K562 (cell line): ENCODE results near the gene GPR162. TPM values are rescaled to one million over a fixed set of nuclear protein-coding genes. Genes with fewer than 3 reads are reported as not detected.

Source experiments
- ATF1 ChIP-seq, 2 experiments: fragments of 450-650 bp in 1 of 2; IDR thresholded peaks; 2 replicates each; pipeline ENCODE4 v1.6.1; 2016; ENCODE audit warnings: missing compliant biosample characterization in 1 of 2, missing genetic modification characterization in 1 of 2
- BHLHE40 ChIP-seq: IDR thresholded peaks from 2 replicates; pipeline ENCODE4 v1.6.1; 2011; ENCODE audit warnings: low read length, improper control_type of control experiment
- IRF1 ChIP-seq: sonication (generic); formaldehyde crosslinking; IDR thresholded peaks from 2 replicates; pipeline ENCODE4 v1.8.0; 2022; ENCODE audit warnings: missing genetic modification reagents, mild to moderate bottlenecking, borderline replicate concordance
- LCOR ChIP-seq: sonication (generic); formaldehyde crosslinking; IDR thresholded peaks from 2 replicates; pipeline ENCODE4 v1.8.0; 2022; ENCODE audit warnings: mild to moderate bottlenecking, missing genetic modification reagents
- MBD1 ChIP-seq: fragments of 250-450 bp; sonication (Bioruptor Pico); IDR thresholded peaks from 2 replicates; pipeline ENCODE4 v1.8.0; 2022; ENCODE audit warnings: inconsistent platforms
- PTBP1 ChIP-seq: fragments of 200-400 bp; formaldehyde crosslinking; IDR thresholded peaks from 2 replicates; pipeline ENCODE4 v1.6.1; 2017; ENCODE audit warnings: low read depth, low read length
- REST ChIP-seq, 2 experiments: fragments of 450-650 bp; formaldehyde crosslinking in 1 of 2; IDR thresholded peaks; 2 replicates each; pipeline versions ENCODE4 v1.4.0 to v1.6.1; 2014 to 2020; ENCODE audit warnings: mild to moderate bottlenecking in 2 of 2, borderline replicate concordance in 1 of 2, low read depth in 1 of 2
- SMARCC2 ChIP-seq: fragments of 450-650 bp; IDR thresholded peaks from 2 replicates; pipeline ENCODE4 v1.6.1; 2017; ENCODE audit warnings: antibody characterized with exemption, moderate library complexity, mild to moderate bottlenecking, low read depth
- TFAP4 ChIP-seq: sonication (generic); formaldehyde crosslinking; IDR thresholded peaks from 2 replicates; pipeline ENCODE4 v1.8.0; 2022; ENCODE audit warnings: missing genetic modification reagents, mild to moderate bottlenecking, moderate library complexity, borderline replicate concordance
- ZC3H11A ChIP-seq: IDR thresholded peaks from 2 replicates; pipeline ENCODE4 v1.6.1; 2012; ENCODE audit warnings: low read depth, low read length, improper control_type of control experiment
- polyA plus RNA-seq, 8 experiments: library from polyadenylated mRNA; depleted of rRNA in 4 of 8; stranded (reverse) in 5 of 8; unstranded in 3 of 8; fragments of >200 nt; fragmentation: Nextera tagmentation in 2 of 8; fragmentation: Illumina TruSeq in 1 of 8; extraction: Ambion mirVana in 2 of 8; extraction: Trizol in 1 of 8; gene quantifications; 2 replicates each; pipeline versions ENCODE4 v1.2.1 to v1.2.3, GENCODE V29; 2011 to 2014; ENCODE audit warnings: inconsistent platforms in 1 of 8, missing spikeins in 1 of 8
- total RNA-seq, 7 experiments: library from RNA; depleted of rRNA in 6 of 7; stranded (reverse); fragments of >200 nt in 6 of 7; fragmentation: Illumina TruSeq in 2 of 7; extraction: Trizol in 2 of 7; gene quantifications; 2 replicates each; pipeline versions ENCODE4 v1.2.1 to v1.2.3, GENCODE V29; 2011 to 2021; ENCODE audit warnings: low replicate concordance in 1 of 7

The GPR162 gene
- total and polyA plus RNA-seq, 9 of the 15 experiments (the other 6 are each of a cell fraction or from before 2014, with no cell fraction given), result 0.65 to 1.8 (median 1.1) TPM; not detected in 2

- TF ChIP-seq SMARCC2 (no peak), PTBP1 (0 out of 2 replicates have a peak, but pooled peaks have one; percentile 16), IRF1 (CRISPR knock-in tag) (no peak), BHLHE40 (peak; percentile 51; the same call in 1 of the 2 replicates), MBD1 (CRISPR knock-in tag) (no peak), REST (IDR thresholded peaks at IDR 0.05; ENCODE audit: borderline replicate concordance) (peak; percentile 39), REST (CRISPR knock-in tag; IDR thresholded peaks at IDR 0.05; ENCODE audit: low read depth) (no peak), LCOR (CRISPR knock-in tag) (0 out of 2 replicates have a peak, but pooled peaks have one; percentile 17), ATF1 (CRISPR knock-in tag; IDR thresholded peaks at IDR 0.05) (no peak), ATF1 (tag; IDR thresholded peaks at IDR 0.05) (peak; percentile 34; the same call in 1 of the 2 replicates), ZC3H11A (no peak), TFAP4 (CRISPR knock-in tag) (peak; percentile 96)
Measured at GRCh38 chr12:6872073-6873048, 50.7 kb downstream of the GPR162 start (continued).
